ENCODE measurements around the gene PI4K2A.

- no peak for TF ChIP-seq POLR2A (IDR thresholded peaks at IDR 0.05)
- TF ChIP-seq POLR2AphosphoS5 (IDR thresholded peaks at IDR 0.05), result no peak
Observed at GRCh38 chr10:97717627-97718026, 77.2 kb downstream of the PI4K2A start.

Measured in breast epithelium (tissue), 3 donors.